ENCODE measurements around the gene IL17A. TPM values are rescaled to one million over a fixed set of nuclear protein-coding genes. Genes with fewer than 3 reads are reported as not detected.
"Not testable (repeated sequence)": the region's sequence is repeated elsewhere in the genome, so short reads cannot be mapped to it uniquely, and the experiment has no call there.

Gene IL17A
- total and polyA plus RNA-seq, 8 donors, result not detected

GRCh38 chr6:52189974-52190373 lies 3.8 kb downstream of the IL17A start:
- Histone ChIP-seq H3K36me3 (no peaks in the 10 kb centered on the region), H3K4me3 (no peak overlapping the region), H3K4me1 (no peaks in the 10 kb centered on the region), H3K27ac (no peak overlapping the region), H3K27me3 (no peaks in the 10 kb centered on the region), H3K9me3 (no peaks in the 10 kb centered on the region)
- 75 to 90% methylated on average over 2 of the region's 2 CpGs for WGBS, 2 donors
- intact Hi-C loops (cut with DNase I), result no loop called here
- FAIRE-seq (no peak), DNase-seq (no peak), ATAC-seq (no peak)
- TF ChIP-seq, protein P1, sequence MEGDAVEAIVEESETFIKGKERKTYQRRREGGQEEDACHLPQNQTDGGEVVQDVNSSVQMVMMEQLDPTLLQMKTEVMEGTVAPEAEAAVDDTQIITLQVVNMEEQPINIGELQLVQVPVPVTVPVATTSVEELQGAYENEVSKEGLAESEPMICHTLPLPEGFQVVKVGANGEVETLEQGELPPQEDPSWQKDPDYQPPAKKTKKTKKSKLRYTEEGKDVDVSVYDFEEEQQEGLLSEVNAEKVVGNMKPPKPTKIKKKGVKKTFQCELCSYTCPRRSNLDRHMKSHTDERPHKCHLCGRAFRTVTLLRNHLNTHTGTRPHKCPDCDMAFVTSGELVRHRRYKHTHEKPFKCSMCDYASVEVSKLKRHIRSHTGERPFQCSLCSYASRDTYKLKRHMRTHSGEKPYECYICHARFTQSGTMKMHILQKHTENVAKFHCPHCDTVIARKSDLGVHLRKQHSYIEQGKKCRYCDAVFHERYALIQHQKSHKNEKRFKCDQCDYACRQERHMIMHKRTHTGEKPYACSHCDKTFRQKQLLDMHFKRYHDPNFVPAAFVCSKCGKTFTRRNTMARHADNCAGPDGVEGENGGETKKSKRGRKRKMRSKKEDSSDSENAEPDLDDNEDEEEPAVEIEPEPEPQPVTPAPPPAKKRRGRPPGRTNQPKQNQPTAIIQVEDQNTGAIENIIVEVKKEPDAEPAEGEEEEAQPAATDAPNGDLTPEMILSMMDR (IDR thresholded peaks at IDR 0.05), result no peak

- WGBS, 2 donors, result 67 to 81% methylated on average over 3 of the region's 3 CpGs
- H3K27ac ChIP-seq, result no peak overlapping the region
- no peaks in the 10 kb centered on the region for H3K27me3 ChIP-seq
- TF ChIP-seq, protein P1 (IDR thresholded peaks at IDR 0.05), result no peak
- intact Hi-C loops (cut with DNase I), result no loop called here
- no peak for ATAC-seq
- no peak for FAIRE-seq
- H3K9me3 ChIP-seq, result no peaks in the 10 kb centered on the region
- no peak for DNase-seq
- H3K4me3 ChIP-seq, result no peak overlapping the region
- H3K36me3 ChIP-seq, result no peaks in the 10 kb centered on the region
- no peaks in the 10 kb centered on the region for H3K4me1 ChIP-seq
These were observed 4.2 kb downstream of the IL17A start for GRCh38 chr6:52190409-52190808.

GRCh38 chr6:52191824-52192223 lies 5.6 kb downstream of the IL17A start:
- Histone ChIP-seq H3K4me1 (no peaks in the 10 kb centered on the region), H3K36me3 (no peaks in the 10 kb centered on the region), H3K9me3 (no peaks in the 10 kb centered on the region), H3K4me3 (no peak overlapping the region), H3K27me3 (no peaks in the 10 kb centered on the region), H3K27ac (no peak overlapping the region)
- FAIRE-seq, result no peak
- 41 to 45% methylated on average over 3 of the region's 3 CpGs for WGBS, 2 donors
- intact Hi-C loops (cut with DNase I), result no loop called here
- ATAC-seq, result no peak
- no peak for DNase-seq
- TF ChIP-seq, protein P1 (IDR thresholded peaks at IDR 0.05), result no peak

- TF ChIP-seq, protein P1 (IDR thresholded peaks at IDR 0.05), result no peak
- 34 to 40% methylated on average over 2 of the region's 2 CpGs for WGBS, 2 donors
- H3K36me3 ChIP-seq, result no peaks in the 10 kb centered on the region
- no peak overlapping the region for H3K27ac ChIP-seq
- DNase-seq (no peak), FAIRE-seq (no peak), ATAC-seq (no peak)
- H3K4me1 ChIP-seq, result no peaks in the 10 kb centered on the region
- no peaks in the 10 kb centered on the region for H3K27me3 ChIP-seq
- H3K9me3 ChIP-seq, result no peaks in the 10 kb centered on the region
- no peak overlapping the region for H3K4me3 ChIP-seq
- intact Hi-C loops (cut with DNase I), result no loop called here
These were observed 9.7 kb downstream of the IL17A start for GRCh38 chr6:52195886-52196285.

- H3K4me3 ChIP-seq; H3K4me1 ChIP-seq; H3K36me3 ChIP-seq; H3K27me3 ChIP-seq; H3K9me3 ChIP-seq; ATAC-seq; intact Hi-C loops (cut with DNase I); DNase-seq; H3K27ac ChIP-seq; FAIRE-seq: not testable (repeated sequence)
- WGBS, 2 donors, result 56 to 63% methylated on average over 5 of the region's 5 CpGs
These were observed 13.9 kb downstream of the IL17A start for GRCh38 chr6:52200088-52200487.

DNA sequence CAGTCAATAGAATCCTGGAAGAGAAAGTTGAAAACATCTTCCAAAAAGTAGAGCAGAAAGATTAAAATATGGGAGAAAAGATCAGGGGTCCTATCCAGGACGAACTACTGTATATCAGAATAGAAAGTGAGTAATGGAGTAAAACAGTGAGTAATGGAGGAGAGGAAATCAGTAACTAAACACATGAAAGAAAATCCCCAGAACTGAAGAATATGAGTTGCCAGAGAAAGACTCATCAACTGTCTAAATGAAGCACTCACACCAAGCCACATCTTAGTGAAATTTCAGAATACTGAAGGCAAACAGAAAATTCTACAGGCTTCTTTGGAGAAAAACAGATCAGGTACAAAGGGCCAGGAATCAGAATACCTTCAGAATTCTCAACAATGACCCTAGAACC lies 14.9 kb downstream of the IL17A start:
- Histone ChIP-seq H3K36me3 (no peaks in the 10 kb centered on the region), H3K9me3 (no peaks in the 10 kb centered on the region), H3K27ac (no peak overlapping the region), H3K27me3 (no peaks in the 10 kb centered on the region), H3K4me1 (no peaks in the 10 kb centered on the region), H3K4me3 (no peak overlapping the region)
- DNase-seq, result no peak
- WGBS, 2 donors, result 0 to 41% methylated on average over 1 of the region's 1 CpG
- intact Hi-C loops (cut with DNase I), result no loop called here
- TF ChIP-seq, protein P1 (IDR thresholded peaks at IDR 0.05), result no peak
- ATAC-seq, result no peak
- FAIRE-seq, result no peak
